Dendritic cell treated with granulocyte-macrophage colony-stimulating factor and Interleukin-4, amounts not matched to agents 40 ng/mL and 50 ng/mL, for 4 days (primary cell): ENCODE measurements around the gene COX4I2.
"Not testable (repeated sequence)": the region's sequence is repeated elsewhere in the genome, so short reads cannot be mapped to it uniquely, and the experiment has no call there.

Experiments used
- H3K27ac Mint-ChIP-seq: one replicate; pipeline ENCODE4 v1.8.0; 2022; ENCODE audit warnings: mild to moderate bottlenecking, mixed read lengths
- H3K27me3 Mint-ChIP-seq: one replicate; pipeline ENCODE4 v1.8.0; 2022; ENCODE audit warnings: mild to moderate bottlenecking, mixed read lengths
- H3K36me3 Mint-ChIP-seq: one replicate; pipeline ENCODE4 v1.8.0; 2022; ENCODE audit warnings: low read depth, mixed read lengths
- H3K4me1 Mint-ChIP-seq: one replicate; pipeline ENCODE4 v1.8.0; 2022; ENCODE audit warnings: low read depth, mixed read lengths
- H3K4me3 Mint-ChIP-seq: one replicate; pipeline ENCODE4 v1.8.0; 2022; ENCODE audit warnings: mild to moderate bottlenecking, moderate library complexity, mixed read lengths
- H3K9me3 Mint-ChIP-seq: one replicate; pipeline ENCODE4 v1.8.0; 2022; ENCODE audit warnings: mixed read lengths
- intact Hi-C: fragments of 100-400 bp; cut with micrococcal nuclease; formaldehyde crosslinking; loops from one replicate; pipeline ENCODE4 v1.15.0; 2022

Gene COX4I2

DNA sequence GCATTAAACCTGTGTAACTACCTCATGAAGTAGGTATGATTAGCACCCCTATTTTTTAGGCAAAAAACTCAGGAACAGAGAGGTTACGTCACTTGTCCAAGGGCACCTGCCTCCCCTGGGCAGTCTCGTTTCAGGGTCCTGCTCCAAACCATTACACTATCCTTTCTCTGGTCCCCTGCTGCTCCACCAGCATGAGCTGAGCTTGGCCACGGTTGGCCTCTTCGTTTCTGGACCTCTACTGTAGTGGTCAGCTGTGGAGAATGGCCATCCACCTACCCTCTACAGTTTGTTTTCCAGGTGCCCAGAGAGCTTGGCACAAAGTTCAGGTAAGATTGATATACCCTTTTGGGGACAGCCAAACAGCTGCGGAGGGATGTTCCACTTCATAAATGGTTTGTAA, 16.8 kb downstream of the COX4I2 start:
- no peaks in the 10 kb centered on the region for H3K4me1 Mint-ChIP-seq
- intact Hi-C loops: no loop called here
- no peaks in the 10 kb centered on the region for H3K36me3 Mint-ChIP-seq
- H3K27me3 Mint-ChIP-seq: peaks cover 5% of the 10 kb centered on the region
- H3K9me3 Mint-ChIP-seq: no peaks in the 10 kb centered on the region
- H3K4me3 Mint-ChIP-seq: no peak overlapping the region
- H3K27ac Mint-ChIP-seq: no peak overlapping the region

DNA sequence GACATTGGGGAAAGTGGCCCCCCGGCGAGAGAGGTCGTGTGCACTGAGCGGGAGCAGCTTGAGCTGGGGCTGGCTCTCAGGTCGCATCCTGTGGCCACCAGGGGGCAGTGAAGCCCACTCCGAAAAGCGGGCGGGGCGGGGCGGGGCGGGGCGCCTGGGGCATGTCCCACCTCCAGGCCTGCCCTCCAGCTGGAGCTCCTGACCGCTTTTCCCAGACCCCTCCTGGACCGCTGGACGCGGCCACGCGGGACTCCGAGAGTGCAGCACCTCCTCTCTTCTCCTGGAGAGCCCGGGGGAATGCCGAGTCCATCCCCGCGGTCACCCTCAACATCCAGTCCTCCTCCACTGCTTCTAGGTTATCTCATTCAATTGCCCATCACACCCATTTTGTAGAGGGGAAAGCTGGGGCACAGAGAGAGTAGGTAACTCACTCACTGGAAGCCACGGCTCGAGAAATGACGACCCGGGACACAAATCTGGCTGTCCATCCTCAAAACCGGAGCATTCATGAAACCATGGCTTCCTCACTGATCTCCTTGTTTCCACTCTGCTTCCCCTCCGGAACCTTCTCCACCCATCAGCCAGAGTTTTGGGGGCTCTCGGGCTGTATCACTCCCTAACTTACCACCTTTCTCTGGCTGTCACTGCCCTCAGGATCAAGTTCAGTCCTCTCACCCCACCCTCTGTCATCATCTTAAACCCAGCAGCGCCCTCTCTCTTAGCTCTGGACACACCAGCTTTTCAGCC, 24.1 kb downstream of the COX4I2 start:
- peak overlapping the region; percentile 65 for H3K27ac Mint-ChIP-seq
- H3K9me3 Mint-ChIP-seq: no peaks in the 10 kb centered on the region
- H3K27me3 Mint-ChIP-seq: peaks cover 1% of the 10 kb centered on the region
- intact Hi-C loops: loop anchor here (1.0 kb wide), 1 partner anchor 62 kb away; no protein-coding TSS in a partner anchor
- H3K4me3 Mint-ChIP-seq: peak overlapping the region; percentile 74
- peaks cover 31% of the 10 kb centered on the region for H3K36me3 Mint-ChIP-seq
- H3K4me1 Mint-ChIP-seq: peaks cover 40% of the 10 kb centered on the region

DNA sequence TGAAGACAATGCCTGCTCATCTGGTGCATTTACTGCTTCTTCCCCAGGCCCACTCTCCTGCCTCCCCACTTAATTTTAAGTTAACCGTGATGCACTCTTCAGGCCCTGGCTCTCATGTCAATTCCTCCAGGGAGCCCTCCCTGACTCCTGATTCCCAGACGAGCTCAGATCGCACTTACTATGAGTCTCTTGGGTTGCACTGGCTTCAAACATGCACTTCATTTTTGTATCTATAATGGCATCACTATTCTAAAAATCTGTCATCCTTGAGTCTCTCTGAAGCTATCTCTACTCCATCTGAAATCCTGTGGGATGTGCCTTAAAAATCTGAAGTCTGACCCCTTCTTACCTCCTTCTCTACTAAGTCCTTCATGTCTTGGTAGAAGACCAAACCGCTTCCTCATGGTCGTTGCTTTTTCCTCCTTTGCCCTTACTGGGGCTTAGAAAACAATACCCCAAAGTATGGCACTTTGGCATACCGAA, 24.7 kb downstream of the COX4I2 start:
- H3K36me3 Mint-ChIP-seq: peaks cover 34% of the 10 kb centered on the region
- H3K9me3 Mint-ChIP-seq: no peaks in the 10 kb centered on the region
- peaks cover 1% of the 10 kb centered on the region for H3K27me3 Mint-ChIP-seq
- peaks cover 47% of the 10 kb centered on the region for H3K4me1 Mint-ChIP-seq
- peak overlapping the region; percentile 74 for H3K4me3 Mint-ChIP-seq
- intact Hi-C loops: no loop called here
- peak overlapping the region; percentile 65 for H3K27ac Mint-ChIP-seq

DNA sequence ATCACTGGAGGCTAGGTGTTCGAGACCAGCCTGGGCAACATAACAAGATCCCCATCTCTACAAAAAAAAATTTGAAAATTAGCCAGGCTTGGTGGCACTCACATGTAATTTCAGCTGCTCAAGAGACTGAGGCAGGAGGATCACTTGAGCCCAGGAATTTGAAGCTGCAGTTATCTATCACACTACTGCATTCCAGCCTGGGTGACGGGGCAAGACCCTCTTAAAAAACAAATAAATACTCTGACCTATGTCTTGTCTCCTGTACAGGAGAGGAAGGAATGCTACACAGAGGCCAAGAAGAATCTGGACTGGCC, 25.8 kb downstream of the COX4I2 start:
- peaks cover 41% of the 10 kb centered on the region for H3K36me3 Mint-ChIP-seq
- H3K27ac Mint-ChIP-seq: no peak overlapping the region
- no peaks in the 10 kb centered on the region for H3K9me3 Mint-ChIP-seq
- intact Hi-C loops: no loop called here
- H3K27me3 Mint-ChIP-seq: peaks cover 1% of the 10 kb centered on the region
- H3K4me1 Mint-ChIP-seq: peaks cover 57% of the 10 kb centered on the region
- no peak overlapping the region for H3K4me3 Mint-ChIP-seq

DNA sequence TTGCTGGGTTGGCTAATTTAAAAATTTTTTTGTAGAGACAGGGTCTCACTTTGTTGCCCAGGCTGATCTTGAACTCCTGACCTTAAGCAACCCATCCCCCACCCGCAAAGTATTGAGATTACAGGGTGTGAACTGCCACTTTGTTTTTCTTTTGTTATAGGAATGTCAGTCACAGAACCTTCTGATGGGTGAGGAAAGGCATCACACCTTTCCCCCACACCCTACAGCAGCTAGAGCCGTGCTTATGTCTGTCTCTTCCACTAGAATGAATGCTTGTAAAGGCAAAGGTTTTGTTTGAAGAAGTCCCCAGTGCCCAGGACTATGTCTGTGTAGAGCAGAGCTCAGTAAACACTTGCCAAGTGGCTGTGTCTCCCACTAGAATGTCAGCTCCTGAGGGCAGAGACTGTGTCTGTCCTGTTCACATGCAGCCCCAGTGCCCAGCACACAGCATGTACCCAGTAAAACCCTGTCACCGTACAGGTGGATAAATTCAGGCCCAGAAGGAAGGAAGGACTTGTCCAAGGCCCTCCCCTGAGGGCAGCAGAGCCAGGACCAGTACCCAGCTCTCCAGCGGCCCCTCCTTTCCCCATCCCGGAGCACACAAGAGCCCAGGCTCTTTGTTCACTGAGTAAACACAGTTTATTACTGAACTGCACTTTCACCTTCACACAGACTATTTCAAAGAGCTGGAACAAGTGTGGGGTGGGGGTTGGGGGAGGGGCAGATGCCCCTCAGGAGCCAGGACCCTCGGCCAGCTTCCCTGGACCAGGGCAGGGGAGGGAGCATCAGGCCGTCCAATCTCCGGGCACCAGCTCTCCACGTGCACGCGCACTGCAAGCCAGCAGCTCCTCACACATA, 26.4 kb downstream of the COX4I2 start:
- peaks cover 45% of the 10 kb centered on the region for H3K36me3 Mint-ChIP-seq
- H3K9me3 Mint-ChIP-seq: no peaks in the 10 kb centered on the region
- peaks cover 58% of the 10 kb centered on the region for H3K4me1 Mint-ChIP-seq
- intact Hi-C loops: no loop called here
- H3K4me3 Mint-ChIP-seq: no peak overlapping the region
- H3K27ac Mint-ChIP-seq: peak overlapping the region; percentile 39
- H3K27me3 Mint-ChIP-seq: no peaks in the 10 kb centered on the region

DNA sequence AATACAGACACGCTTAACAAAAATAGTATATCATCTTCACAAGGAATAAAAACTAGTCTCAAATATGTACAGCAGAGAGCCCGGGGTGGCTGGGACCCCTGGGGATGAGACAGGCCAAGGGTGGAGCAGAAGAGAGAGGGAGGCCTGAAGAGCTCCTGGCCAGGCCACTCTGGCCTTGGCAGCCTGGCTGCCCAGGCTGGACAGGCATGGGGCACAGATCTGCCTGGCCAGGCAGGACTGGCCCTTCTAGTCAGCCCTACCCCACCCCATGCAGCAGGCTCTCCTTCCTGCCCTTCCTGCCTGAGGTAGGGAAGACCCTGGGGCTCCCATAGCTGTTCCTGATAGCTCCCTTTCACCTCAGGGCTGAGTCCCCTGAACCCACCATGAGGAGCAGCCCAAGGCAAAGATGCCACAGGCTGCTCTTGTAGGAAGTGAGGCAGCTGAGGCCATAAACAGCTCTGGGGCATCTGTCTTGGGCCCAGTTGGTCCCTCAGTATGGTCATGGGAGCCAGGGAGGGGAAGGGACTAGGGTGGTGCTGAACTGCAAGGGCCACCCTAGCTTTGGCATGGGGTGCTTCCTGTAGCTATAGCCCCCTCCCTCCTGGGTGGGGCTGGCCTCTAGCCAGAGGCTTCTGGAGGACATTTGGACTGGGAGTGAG, 27.1 kb downstream of the COX4I2 start:
- H3K36me3 Mint-ChIP-seq: peaks cover 53% of the 10 kb centered on the region
- intact Hi-C loops: no loop called here
- H3K27me3 Mint-ChIP-seq: no peaks in the 10 kb centered on the region
- no peaks in the 10 kb centered on the region for H3K9me3 Mint-ChIP-seq
- no peak overlapping the region for H3K4me3 Mint-ChIP-seq
- peak overlapping the region; percentile 39 for H3K27ac Mint-ChIP-seq
- peaks cover 65% of the 10 kb centered on the region for H3K4me1 Mint-ChIP-seq

DNA sequence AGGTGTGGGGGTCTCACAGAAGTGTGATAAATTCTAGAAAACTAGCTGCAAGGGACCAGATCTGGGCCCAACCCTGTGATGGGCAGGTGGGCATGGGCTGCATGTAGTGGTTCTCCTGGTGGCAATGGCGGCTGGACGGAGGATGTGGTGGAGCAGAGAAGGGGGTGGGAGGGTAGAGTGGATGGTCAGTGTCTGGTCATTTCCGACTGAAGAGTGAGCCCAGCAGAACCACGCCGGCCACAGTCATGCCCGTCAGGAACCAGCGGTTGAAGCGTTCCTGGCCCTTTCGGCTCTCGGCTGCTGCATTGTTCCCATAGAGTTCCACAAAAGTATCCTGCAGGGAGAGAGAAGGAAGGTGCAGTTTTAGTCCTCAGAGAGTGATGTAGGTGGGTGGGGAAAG, 28.0 kb downstream of the COX4I2 start:
- Mint-ChIP-seq H3K4me1 (peaks cover 71% of the 10 kb centered on the region), H3K27me3 (no peaks in the 10 kb centered on the region), H3K27ac (peak overlapping the region; percentile 77), H3K9me3 (no peaks in the 10 kb centered on the region), H3K4me3 (no peak overlapping the region), H3K36me3 (peaks cover 62% of the 10 kb centered on the region)
- intact Hi-C loops: no loop called here

DNA sequence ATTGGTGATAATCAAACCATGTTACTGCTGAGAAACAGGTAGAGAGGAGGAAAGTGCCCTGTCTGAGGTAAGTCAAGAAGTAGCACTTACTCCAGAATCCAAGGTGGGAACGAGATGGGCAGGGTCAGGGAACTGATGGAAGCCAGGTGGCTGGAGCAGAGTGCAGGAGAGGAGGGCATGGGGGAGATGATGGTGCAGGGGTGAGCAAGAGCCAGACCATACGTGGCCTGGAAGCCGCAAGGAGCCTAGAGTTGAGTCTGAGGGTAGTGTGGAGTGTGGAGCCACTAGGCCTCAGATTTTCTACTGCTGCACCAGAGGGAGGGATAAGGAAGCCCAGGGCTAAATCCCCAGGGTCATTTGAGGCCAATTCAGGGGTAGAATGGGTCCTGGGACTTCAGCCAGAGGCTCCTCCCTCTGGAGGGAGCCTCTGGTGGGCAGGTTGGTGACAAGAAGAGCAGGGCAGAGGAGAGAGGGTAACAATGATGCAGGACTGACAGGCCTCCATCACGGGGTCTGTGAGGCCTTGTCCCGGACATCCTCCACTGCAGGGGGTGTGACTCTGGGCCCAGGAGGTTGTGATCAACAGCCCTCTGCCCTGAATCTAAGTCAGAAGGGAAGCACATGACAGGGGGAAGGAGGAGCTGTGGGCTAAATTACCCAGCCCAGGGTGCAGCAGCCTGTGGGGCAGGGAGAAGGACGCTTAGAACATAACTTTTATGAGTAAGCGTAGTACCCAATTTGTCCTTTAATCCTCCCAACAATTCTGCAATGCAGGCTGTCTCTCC, 28.7 kb downstream of the COX4I2 start:
- H3K4me3 Mint-ChIP-seq: peak overlapping the region; percentile 21
- H3K27me3 Mint-ChIP-seq: no peaks in the 10 kb centered on the region
- H3K4me1 Mint-ChIP-seq: peaks cover 71% of the 10 kb centered on the region
- peak overlapping the region; percentile 77 for H3K27ac Mint-ChIP-seq
- intact Hi-C loops: no loop called here
- no peaks in the 10 kb centered on the region for H3K9me3 Mint-ChIP-seq
- peaks cover 69% of the 10 kb centered on the region for H3K36me3 Mint-ChIP-seq

DNA sequence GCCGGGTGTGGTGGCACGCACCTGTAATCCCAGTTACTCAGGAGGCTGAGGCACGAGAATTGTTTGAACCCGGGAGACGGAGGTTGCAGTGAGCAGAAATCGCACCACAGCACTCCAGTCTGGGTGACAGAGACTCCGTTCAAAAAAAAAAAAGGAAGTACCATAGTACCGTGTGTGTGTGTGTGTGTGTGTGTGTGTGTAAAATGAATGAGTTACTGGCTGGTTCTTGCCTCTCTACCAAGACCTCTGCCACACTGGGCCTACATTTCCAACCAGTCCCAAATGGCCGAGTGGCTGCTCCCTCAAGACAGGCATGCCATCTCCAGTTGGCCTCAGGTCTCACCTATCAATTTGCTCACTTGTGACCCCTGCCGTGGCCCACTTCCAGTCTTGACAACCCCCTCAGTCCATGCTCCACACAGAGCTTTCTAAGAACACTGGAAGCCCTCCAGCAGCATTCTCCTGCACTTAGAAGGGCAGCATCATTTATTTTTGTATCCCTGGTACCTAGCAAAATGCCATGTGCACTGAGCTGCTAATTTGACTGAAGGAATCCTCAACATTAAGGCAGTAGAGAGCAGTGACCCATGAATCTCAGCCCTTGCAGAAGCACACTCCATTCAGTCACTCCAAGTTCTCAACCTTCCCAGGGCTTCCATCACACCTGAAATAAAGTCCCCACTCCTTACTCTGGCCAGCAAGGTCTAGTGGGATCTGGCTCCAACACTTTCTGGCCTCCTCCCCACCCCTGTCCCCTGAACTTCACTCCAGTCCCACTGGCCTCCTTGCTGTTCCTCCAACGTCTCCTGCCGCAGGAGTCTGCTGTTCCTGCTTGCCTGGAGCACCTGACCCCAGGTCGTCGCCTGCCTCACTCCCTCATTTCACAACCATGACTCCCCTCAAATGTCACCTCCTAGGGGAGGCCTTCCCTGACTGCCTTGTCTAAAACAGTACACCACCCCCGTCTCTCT, 29.9 kb downstream of the COX4I2 start:
- Mint-ChIP-seq H3K27me3 (no peaks in the 10 kb centered on the region), H3K9me3 (no peaks in the 10 kb centered on the region), H3K36me3 (peaks cover 81% of the 10 kb centered on the region), H3K4me3 (no peak overlapping the region), H3K4me1 (peaks cover 66% of the 10 kb centered on the region), H3K27ac (peak overlapping the region; percentile 77)
- intact Hi-C loops: no loop called here

DNA sequence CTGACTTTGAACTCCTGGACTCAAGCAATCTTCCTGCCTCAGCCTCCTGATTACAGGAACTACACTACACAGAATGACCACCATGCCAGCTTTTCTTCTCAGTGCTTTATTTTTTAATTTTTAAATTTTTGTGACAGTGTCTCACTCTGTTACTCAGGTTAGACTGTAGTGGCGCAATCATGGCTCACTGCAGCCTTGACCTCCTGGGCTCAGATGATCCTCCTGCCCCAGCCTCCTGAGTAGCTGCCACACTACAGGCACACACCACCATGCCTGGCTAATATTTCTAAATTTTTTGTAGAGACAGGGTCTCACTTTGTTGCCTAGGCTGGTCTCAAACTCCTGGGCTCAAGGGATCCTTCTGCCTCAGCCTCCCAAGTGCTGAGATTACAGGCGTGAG, 31.2 kb downstream of the COX4I2 start:
- Mint-ChIP-seq H3K36me3 (peaks cover 92% of the 10 kb centered on the region), H3K4me1 (peaks cover 70% of the 10 kb centered on the region)
- H3K27me3 Mint-ChIP-seq, H3K9me3 Mint-ChIP-seq, H3K27ac Mint-ChIP-seq, intact Hi-C loops, H3K4me3 Mint-ChIP-seq: not testable (repeated sequence)

DNA sequence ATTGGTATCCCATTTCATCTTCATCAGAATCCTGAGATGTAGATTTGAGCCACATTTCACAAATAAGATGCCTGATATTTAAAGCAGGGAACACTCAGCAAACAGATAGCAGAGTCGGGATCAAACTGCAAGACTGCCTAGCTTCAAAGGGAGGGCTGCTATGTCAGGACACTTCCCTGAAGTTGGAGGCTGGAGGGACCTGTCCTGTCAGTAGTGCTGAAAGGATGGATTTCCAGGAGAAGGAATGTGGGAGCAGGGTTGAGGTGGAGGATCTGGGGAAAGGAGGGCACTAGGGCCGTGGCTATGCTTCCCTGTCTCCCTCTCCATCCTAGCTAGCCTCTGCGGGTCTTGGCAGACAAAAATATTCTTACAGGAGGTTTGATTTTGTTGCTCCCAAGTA, 32.2 kb downstream of the COX4I2 start:
- Mint-ChIP-seq H3K36me3 (peaks cover 85% of the 10 kb centered on the region), H3K4me3 (no peak overlapping the region), H3K27ac (peak overlapping the region; percentile 35), H3K9me3 (no peaks in the 10 kb centered on the region), H3K4me1 (peaks cover 75% of the 10 kb centered on the region), H3K27me3 (no peaks in the 10 kb centered on the region)
- intact Hi-C loops: no loop called here

DNA sequence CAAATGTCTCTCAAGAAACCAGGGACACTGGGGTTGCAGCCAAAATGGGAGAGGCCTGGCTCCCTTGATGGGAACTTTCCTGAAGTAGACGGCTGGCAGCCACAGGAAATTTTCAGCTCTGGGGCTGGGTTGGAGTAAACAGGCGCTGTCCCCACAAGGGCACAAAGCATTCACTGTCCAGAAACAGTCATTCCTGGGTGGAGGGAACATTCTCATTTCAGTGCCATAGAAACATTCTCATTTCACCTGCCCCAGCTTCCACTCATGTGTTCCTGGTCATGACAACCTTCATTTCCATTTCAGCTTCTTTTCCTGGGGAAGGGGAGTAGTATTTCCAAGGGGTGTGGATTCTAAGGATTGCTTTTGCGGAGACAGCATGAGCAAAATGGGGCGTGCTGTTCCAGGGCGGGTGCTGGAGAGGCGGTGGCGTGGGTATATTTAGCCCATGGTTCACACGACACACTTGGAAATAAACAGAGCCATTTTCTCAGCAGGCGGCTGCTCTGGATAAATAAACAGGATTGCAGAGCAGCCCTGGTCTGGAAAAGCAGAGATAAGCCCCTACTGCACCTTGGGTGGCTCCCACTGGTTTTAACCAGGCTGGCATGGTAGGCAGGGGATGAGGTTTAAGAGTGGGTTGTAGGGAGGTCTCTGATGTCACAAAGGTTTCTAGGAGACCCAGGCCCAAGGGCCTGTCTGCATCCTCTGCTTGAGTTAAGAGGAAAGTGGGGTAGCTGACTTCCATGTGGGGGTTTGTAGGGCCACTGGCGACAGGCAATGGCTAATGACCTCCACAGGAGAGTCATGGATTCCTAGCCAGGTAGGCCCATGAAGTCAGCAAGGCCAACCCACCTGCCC, 32.9 kb downstream of the COX4I2 start:
- intact Hi-C loops: no loop called here
- peaks cover 75% of the 10 kb centered on the region for H3K4me1 Mint-ChIP-seq
- H3K4me3 Mint-ChIP-seq: no peak overlapping the region
- H3K27ac Mint-ChIP-seq: no peak overlapping the region
- no peaks in the 10 kb centered on the region for H3K9me3 Mint-ChIP-seq
- H3K36me3 Mint-ChIP-seq: peaks cover 78% of the 10 kb centered on the region
- no peaks in the 10 kb centered on the region for H3K27me3 Mint-ChIP-seq
